Activated CD4-positive, alpha-beta T cell treated with anti-CD3 and anti-CD28 coated beads for 1 hour (primary cell): ENCODE measurements around the gene FBN1.

Experiments used
- DNase-seq: peaks from one replicate; pipeline ENCODE4 v3.0.0-alpha.2; 2020

The FBN1 gene

GRCh38 chr15:48419896-48420295 is 225.6 kb downstream of the FBN1 start:
- DNase-seq = no peak

GRCh38 chr15:48418343-48418742 is 227.2 kb downstream of the FBN1 start:
- no peak for DNase-seq

- no peak for DNase-seq
Observed at GRCh38 chr15:48416301-48416700, 229.2 kb downstream of the FBN1 start.

GRCh38 chr15:48415036-48415886 is 230.2 kb downstream of the FBN1 start:
- no peak for DNase-seq

GRCh38 chr15:48414015-48414414 is 231.5 kb downstream of the FBN1 start:
- no peak for DNase-seq

GRCh38 chr15:48413304-48413703 is 232.2 kb downstream of the FBN1 start:
- DNase-seq = no peak

GRCh38 chr15:48411971-48412591 is 233.4 kb downstream of the FBN1 start:
- no peak for DNase-seq

GRCh38 chr15:48409623-48410022 is 235.9 kb downstream of the FBN1 start:
- no peak for DNase-seq

- DNase-seq = no peak
Observed at GRCh38 chr15:48408327-48408726, 237.2 kb downstream of the FBN1 start.

- DNase-seq = no peak
Observed at GRCh38 chr15:48407646-48408045, 237.9 kb downstream of the FBN1 start.

GRCh38 chr15:48406911-48407310 is 238.6 kb downstream of the FBN1 start:
- DNase-seq = no peak

GRCh38 chr15:48406266-48406891 is 239.1 kb downstream of the FBN1 start:
- no peak for DNase-seq

GRCh38 chr15:48402427-48403177 is 242.9 kb downstream of the FBN1 start:
- DNase-seq = no peak

GRCh38 chr15:48400086-48400485 is 245.4 kb downstream of the FBN1 start:
- no peak for DNase-seq

GRCh38 chr15:48397841-48398240 is 247.7 kb downstream of the FBN1 start:
- DNase-seq = no peak

GRCh38 chr15:48396020-48396419 is 249.5 kb downstream of the FBN1 start:
- no peak for DNase-seq

GRCh38 chr15:48395521-48396011 is 249.9 kb downstream of the FBN1 start:
- DNase-seq = no peak

GRCh38 chr15:48394970-48395369 is 250.5 kb downstream of the FBN1 start:
- DNase-seq = no peak

GRCh38 chr15:48393645-48394506 is 251.6 kb downstream of the FBN1 start:
- no peak for DNase-seq

- DNase-seq = no peak
Observed at GRCh38 chr15:48392356-48392755, 253.2 kb downstream of the FBN1 start.

GRCh38 chr15:48391950-48392349 is 253.6 kb downstream of the FBN1 start:
- no peak for DNase-seq

- DNase-seq = no peak
Observed at GRCh38 chr15:48389691-48390143, 255.8 kb downstream of the FBN1 start.
